Stimulated activated CD8-positive, alpha-beta memory T cell treated with anti-CD3 and anti-CD28 coated beads, Interleukin-12 subunit alpha, Interleukin-12 subunit beta, amount 100 ng/mL, for 24 hours (primary cell): ENCODE data around the gene CLDN8.

Experiments
- DNase-seq: peaks from one replicate; pipeline ENCODE4 v3.0.0-alpha.2; 2020; ENCODE audit errors: extremely low read depth

The CLDN8 gene

DNA sequence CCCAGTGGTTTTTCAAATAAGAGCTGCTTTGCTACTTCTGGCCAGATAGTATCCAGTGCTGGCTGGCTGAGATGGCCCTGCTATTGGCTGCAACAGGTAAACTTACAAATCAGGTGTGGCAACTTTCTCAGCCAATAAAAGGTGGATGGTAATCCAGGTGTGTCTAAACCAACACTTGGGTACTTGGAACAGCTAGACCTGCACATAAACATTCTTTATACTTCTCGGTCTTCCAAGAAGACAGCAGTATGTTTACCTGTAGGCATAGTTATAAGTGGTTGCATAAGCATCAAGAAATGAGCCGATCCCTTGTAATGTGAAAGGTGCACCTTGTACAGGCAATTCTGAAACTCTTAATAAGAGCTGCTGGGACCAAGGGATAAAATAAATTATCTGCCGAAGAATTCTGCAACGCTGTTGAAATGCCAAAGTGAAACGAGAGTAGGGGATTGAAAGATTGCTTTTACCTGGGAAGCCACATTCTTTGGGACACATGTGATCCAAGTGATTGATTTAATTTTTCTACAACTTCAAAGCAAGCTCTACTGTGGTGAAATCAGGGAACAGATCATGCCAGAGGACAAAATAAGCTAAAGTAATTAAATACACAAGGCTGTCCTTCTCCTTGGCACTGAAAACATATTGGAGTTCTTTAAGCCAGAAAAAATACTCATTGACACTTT, at the start of gene CLDN8:
Gene CLDN8 (minus strand): TSS at position 57 of the 683 bp plus-strand sequence. CDS start 172 bp downstream, outside the sequence.
- no peak for DNase-seq

GRCh38 chr21:30257773-30258172, 41.9 kb upstream of the CLDN8 start:
- DNase-seq, result no peak

GRCh38 chr21:30256100-30256499, 40.2 kb upstream of the CLDN8 start:
- DNase-seq, result no peak

DNA sequence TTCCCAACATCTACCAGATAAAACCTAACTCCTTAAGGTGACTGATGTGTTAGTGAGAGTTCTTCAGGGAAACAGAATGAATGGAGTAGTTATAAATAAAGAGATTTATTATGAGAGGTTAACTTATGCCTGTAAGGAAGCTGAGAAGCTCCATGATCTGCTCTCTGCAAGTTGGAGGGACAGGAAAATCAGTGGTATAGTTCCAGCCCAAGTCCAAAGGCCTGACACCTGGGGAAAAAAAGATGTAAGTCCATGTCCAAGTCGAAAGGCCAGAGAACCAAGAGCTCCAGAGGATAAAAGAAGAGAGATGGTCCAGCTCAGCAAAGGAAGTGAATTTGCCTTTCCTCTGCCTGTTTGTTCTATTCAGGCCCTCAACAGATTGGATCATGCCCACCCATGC, 39.8 kb upstream of the CLDN8 start:
- no peak for DNase-seq

- no peak for DNase-seq
Measured at GRCh38 chr21:30251781-30252180, 35.9 kb upstream of the CLDN8 start.

DNA sequence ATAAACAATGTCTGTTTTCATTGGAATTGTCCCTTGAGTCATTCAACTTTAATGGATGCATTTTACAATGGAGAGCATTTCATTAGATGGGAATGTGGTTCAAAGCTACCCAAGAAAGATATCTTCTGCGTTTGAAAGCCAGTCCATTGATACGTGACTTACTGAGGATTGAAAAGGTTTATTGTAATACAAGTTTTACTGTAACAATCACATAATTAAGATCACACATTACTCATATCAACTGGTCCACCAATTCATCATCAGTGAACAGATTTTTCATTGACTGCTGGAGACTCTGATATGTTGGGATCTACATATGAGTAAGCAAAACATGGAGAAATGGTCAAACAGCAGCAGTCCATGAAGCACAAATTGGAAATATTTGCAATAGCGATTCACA, 34.0 kb upstream of the CLDN8 start:
- no peak for DNase-seq

DNA sequence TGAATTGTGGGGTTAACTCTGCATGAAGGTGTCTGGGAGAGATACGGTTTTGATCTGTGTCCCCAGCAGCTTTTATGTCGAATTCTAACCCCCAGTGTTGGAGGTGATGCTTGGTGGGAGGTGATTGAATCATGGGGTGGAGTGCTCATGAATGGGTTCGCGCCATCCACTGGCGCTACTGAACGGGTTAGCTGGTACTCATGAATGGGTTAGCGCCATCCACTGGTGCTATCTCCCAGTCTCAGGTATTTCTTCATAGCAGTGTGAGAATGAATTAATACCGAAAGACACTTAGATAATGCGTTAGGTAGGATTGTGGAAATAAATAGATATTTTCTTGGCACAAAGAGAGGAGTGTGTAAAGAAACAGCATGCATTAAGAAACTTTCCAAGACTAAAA, 32.9 kb upstream of the CLDN8 start:
- DNase-seq, result no peak

- no peak for DNase-seq
Measured at GRCh38 chr21:30245061-30245460, 29.2 kb upstream of the CLDN8 start.

- DNase-seq, result no peak
Measured at GRCh38 chr21:30243691-30244090, 27.8 kb upstream of the CLDN8 start.

- DNase-seq, result no peak
Measured at GRCh38 chr21:30240661-30241060, 24.8 kb upstream of the CLDN8 start.

GRCh38 chr21:30238168-30238567, 22.3 kb upstream of the CLDN8 start:
- no peak for DNase-seq

GRCh38 chr21:30234643-30235042, 18.7 kb upstream of the CLDN8 start:
- DNase-seq, result no peak

DNA sequence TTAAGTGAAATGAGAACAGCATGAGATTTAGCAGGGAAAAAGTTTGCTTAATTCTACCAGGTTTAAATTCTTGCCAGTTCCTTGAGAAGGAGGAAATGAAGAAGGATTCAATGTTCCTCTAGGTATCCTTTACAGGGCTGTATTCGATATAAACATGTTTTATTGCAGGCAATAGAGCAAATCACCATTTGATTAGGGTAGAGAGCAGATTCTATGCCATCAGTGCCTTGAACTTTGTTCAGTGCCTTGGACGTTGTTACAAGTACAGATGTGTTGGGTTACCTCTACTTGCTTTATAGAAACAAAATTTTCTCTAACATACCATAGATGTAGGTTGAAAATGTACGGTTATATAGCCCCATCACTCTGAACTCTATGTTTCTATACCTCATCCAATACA, 18.2 kb upstream of the CLDN8 start:
- no peak for DNase-seq

- no peak for DNase-seq
Measured at GRCh38 chr21:30233228-30234020, 17.5 kb upstream of the CLDN8 start.

GRCh38 chr21:30232011-30232410, 16.1 kb upstream of the CLDN8 start:
- no peak for DNase-seq

DNA sequence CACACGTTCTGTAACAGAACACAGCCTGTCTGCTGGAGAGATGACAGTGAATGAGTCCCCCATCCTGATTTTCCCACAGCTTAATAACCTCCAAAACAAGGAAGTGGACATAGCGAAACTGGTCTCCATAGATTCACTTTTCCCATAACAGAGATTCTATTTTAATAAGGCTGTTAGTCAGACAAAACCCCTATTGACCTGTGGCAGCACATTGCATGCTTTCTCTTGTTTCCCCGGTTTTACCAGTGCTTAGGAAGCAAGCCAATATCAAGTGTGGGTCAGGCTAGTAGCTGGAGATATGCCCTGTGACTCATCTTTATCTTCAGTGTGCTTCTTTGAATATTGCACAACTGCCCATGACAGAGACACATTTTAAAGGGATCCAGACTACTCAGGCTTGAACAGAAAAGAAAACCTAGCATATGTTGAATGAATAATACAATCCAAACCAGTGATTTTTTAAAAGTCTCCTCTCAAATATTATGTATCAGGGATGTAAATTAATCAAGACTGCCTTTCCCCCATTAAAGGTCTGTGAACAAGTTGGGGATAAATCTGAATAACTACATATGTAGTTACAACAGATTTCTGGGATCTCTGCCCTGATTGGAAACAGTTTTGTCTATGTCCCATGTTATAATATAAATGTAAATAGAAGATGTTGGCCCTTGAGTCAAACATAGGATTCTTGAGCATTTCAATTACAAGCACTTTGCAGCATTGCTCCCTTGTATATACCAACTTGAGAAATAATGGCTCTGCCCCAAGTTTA, 11.9 kb upstream of the CLDN8 start:
- DNase-seq, result no peak

- no peak for DNase-seq
Measured at GRCh38 chr21:30227128-30227527, 11.2 kb upstream of the CLDN8 start.

- no peak for DNase-seq
Measured at GRCh38 chr21:30223596-30223995, 7.7 kb upstream of the CLDN8 start.

DNA sequence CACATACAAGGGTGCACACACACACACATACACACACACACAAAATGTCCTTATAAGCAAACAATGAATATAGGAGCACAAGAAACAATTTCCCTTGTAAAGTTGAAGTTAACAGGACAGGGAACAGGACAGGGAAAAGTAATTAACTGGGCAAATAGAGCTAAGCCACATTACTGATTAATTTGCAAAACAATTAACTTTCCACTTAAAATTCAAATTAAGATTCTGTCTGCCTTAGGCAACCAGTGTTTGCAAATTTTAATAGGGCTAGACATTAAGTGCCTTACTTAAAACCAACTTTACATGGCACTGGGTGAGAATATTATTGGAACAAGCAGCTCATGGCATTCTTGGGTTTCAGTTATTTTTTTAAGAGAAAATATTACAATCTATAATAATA, 6.8 kb upstream of the CLDN8 start:
- DNase-seq, result no peak

DNA sequence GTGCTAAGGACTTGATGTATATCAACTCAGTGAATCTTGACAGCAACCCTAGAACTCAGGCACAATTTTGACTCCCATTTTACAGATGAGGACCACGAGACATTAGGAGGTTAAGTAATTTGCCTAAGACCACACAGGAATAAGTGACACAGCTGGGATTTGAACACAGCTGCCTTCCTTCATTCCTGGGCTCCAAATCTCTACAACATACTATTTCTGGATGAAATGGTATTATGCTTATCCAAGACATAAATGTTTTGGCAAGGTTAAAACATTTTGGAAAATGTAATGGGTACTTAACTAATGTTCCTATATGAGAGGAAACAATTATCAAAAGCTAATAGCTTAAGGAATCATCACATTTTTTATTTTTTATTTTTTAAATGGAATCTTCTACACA, 4.8 kb downstream of the CLDN8 start:
- no peak for DNase-seq

DNA sequence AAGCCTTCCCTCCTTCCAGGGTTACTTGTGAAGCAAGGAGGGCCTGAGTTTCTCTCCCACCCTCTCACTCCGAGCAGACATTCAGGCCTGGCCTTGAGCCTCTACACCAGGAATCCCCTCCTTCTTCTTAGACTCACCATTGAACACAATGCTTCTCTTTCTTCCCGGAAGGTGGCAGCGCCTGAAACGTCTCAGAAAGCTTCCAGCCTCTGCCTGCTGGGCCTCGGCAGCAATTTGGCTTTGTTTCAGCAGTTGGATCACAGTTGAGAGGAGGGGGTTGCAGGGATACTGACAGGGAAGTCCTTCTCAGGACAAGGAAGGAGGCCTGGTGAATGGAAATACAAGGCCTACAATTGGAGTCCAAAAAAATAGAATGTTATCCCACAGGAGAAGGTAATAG, 6.3 kb downstream of the CLDN8 start:
- no peak for DNase-seq

DNA sequence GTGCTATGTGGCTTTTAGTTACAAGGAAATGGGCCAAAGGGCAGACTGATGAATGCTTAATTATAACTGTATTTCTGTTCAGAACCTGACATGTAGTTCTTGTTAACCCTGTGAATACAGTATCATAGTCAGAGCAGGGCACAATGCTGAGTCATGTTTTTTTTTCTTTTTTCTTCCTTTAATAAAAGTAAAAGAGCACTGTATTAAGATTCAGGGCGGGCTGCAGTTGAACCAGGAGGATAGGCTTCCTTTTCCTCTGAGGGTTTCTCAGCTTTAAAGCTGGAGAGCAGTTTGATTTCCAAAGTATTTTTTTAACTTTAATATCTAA, 8.7 kb downstream of the CLDN8 start:
- no peak for DNase-seq
